Hepatocyte (in vitro differentiated cells): Measurements from ENCODE around the gene RPP25L.

ENCODE experiments used
- CTCF ChIP-seq: fragments of 200-600 bp; sonication (generic); IDR thresholded peaks from 2 replicates; pipeline ENCODE4 v1.5.1; 2016; ENCODE audit warnings: antibody characterized with exemption, mild to moderate bottlenecking; ENCODE audit not compliant: poor library complexity
- EZH2phosphoT487 ChIP-seq: fragments of 200-600 bp; sonication (generic); IDR thresholded peaks from one replicate; pipeline ENCODE4 v1.6.1; 2018; ENCODE audit warnings: antibody characterized with exemption, mild to moderate bottlenecking, low read depth, moderate library complexity; ENCODE audit not compliant: unreplicated experiment, severe bottlenecking

GRCh38 chr9:34607331-34607730, 4.6 kb downstream of the RPP25L start:
- TF ChIP-seq CTCF = no peak
- no peak for TF ChIP-seq EZH2phosphoT487
